ENCODE results near the gene ADAMTS17.

GRCh38 chr15:100277087-100277855 is 64.5 kb downstream of the ADAMTS17 start:
- TF ChIP-seq POLR2A (IDR thresholded peaks at IDR 0.05; ENCODE audit: low read depth, low read length), result no peak
- TF ChIP-seq POLR2AphosphoS5 (IDR thresholded peaks at IDR 0.05; ENCODE audit: low read depth, low read length), result no peak
- no peak for TF ChIP-seq TAF1 (IDR thresholded peaks at IDR 0.05; ENCODE audit: borderline replicate concordance, low read depth, low read length)
